Right atrium auricular region (tissue), 2 donors: ENCODE measurements around the gene EFCC1. TPM values are rescaled to one million over a fixed set of nuclear protein-coding genes. Genes with fewer than 3 reads are reported as not detected.

Experiments used
- DNase-seq: peaks from one replicate; pipeline ENCODE4 v3.0.0-alpha.2; 2019; ENCODE audit warnings: low spot score
- H3K27ac ChIP-seq, 2 donors: fragments of 200-600 bp; sonication (generic); 1 replicate in 1 of 2; 2 replicates in 1 of 2; pipeline ENCODE4 v1.5.1; 2016 to 2019
- H3K27me3 ChIP-seq, 2 donors: fragments of 200-600 bp; sonication (generic); one replicate each; pipeline versions ENCODE4 v1.5.1 to v1.6.0; 2017 to 2019
- H3K36me3 ChIP-seq: fragments of 200-600 bp; sonication (generic); one replicate; pipeline ENCODE4 v1.5.1; 2016
- H3K4me1 ChIP-seq, 2 donors: fragments of 200-600 bp; sonication (generic); one replicate each; pipeline versions ENCODE4 v1.5.1 to v1.6.0; 2017 to 2019
- H3K4me3 ChIP-seq, 2 donors: fragments of 200-600 bp; sonication (generic); 1 replicate in 1 of 2; 2 replicates in 1 of 2; pipeline ENCODE4 v1.5.1; 2017 to 2019; ENCODE audit warnings: mild to moderate bottlenecking in 1 of 2, moderate library complexity in 1 of 2
- H3K9me3 ChIP-seq, 2 donors: fragments of 200-600 bp; sonication (generic); one replicate each; pipeline ENCODE4 v1.5.1; 2019
- total RNA-seq, 2 donors: library from RNA; depleted of rRNA; stranded (reverse); fragments of >200 nt; gene quantifications; one replicate each; pipeline ENCODE4 v1.1.0, GENCODE V29; 2016
- TF ChIP-seq, protein P1 (sequence below), 2 donors: fragments of 200-600 bp; sonication (generic); IDR thresholded peaks; one replicate each; pipeline ENCODE4 v1.5.1; 2019; ENCODE audit warnings: antibody characterized with exemption in 2 of 2

EFCC1 gene
- total RNA-seq, 2 donors from 2014 or later = 1.2 to 1.5 TPM

DNA sequence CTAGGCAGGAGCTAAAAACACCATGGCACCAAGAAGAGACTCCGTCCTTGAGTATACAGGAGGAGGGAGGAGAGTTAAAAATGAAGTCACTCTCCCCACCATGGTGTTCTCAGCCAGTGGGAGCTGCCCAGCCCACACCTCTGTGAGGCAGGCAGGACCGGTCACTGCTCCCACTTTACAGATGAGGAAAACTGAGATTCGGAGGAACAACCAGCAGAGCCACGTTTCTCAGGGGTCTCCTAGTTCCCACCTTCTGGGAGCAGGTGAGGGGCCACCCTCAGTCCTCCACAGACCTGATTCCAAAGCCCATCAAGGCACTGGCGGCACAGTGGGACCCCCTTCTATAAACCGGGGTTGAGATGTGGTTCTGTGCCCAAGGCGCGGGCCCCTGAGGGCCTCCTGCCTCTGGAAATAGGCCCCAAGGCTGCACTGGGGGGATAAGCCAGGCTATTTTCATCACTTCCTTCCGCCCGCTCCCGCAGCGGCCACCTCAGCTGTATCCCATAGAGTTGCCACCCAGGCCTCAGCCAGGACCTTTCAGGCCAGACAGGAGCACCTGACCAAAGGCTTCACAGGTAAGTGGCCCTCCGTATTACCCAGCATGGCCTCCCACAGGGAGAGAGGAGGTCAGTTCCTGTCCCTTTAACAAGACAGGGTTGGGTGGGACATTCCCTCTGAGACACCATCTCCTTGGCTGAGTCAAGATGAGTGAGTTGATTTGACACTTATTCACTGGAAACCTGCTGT lies 59.3 kb downstream of the EFCC1 start, which contains the start of gene GP9:
GP9 (plus strand) TSS at position 504 of the 747 bp plus-strand sequence. CDS start 961 bp downstream, outside the sequence.
- TF ChIP-seq, protein P1, sequence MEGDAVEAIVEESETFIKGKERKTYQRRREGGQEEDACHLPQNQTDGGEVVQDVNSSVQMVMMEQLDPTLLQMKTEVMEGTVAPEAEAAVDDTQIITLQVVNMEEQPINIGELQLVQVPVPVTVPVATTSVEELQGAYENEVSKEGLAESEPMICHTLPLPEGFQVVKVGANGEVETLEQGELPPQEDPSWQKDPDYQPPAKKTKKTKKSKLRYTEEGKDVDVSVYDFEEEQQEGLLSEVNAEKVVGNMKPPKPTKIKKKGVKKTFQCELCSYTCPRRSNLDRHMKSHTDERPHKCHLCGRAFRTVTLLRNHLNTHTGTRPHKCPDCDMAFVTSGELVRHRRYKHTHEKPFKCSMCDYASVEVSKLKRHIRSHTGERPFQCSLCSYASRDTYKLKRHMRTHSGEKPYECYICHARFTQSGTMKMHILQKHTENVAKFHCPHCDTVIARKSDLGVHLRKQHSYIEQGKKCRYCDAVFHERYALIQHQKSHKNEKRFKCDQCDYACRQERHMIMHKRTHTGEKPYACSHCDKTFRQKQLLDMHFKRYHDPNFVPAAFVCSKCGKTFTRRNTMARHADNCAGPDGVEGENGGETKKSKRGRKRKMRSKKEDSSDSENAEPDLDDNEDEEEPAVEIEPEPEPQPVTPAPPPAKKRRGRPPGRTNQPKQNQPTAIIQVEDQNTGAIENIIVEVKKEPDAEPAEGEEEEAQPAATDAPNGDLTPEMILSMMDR (IDR thresholded peaks at IDR 0.05) = no peak
- Histone ChIP-seq H3K27me3 (no peaks in the 10 kb centered on the region), H3K4me3 (no peak within 1 kb of the TSS), H3K27ac (no peak within 1 kb of the TSS), H3K4me1 (no peaks in the 10 kb centered on the region), H3K9me3 (no peaks in the 10 kb centered on the region), H3K36me3 (no peaks in the 10 kb centered on the region)
- DNase-seq = no peak

GRCh38 chr3:129061023-129061887 lies 60.2 kb downstream of the EFCC1 start:
- no peaks in the 10 kb centered on the region for H3K9me3 ChIP-seq
- no peaks in the 10 kb centered on the region for H3K4me1 ChIP-seq
- H3K27me3 ChIP-seq = no peaks in the 10 kb centered on the region
- H3K27ac ChIP-seq = no peak overlapping the region
- no peak overlapping the region for H3K4me3 ChIP-seq
- H3K36me3 ChIP-seq = no peaks in the 10 kb centered on the region
- TF ChIP-seq, protein P1 (IDR thresholded peaks at IDR 0.05) = no peak
- no peak for DNase-seq

GRCh38 chr3:129061888-129062834 lies 61.1 kb downstream of the EFCC1 start:
- H3K4me1 ChIP-seq = no peaks in the 10 kb centered on the region
- no peak for DNase-seq
- no peak overlapping the region for H3K27ac ChIP-seq
- no peaks in the 10 kb centered on the region for H3K27me3 ChIP-seq
- TF ChIP-seq, protein P1 (IDR thresholded peaks at IDR 0.05) = no peak
- no peaks in the 10 kb centered on the region for H3K36me3 ChIP-seq
- no peaks in the 10 kb centered on the region for H3K9me3 ChIP-seq
- H3K4me3 ChIP-seq = no peak overlapping the region

- DNase-seq = no peak
- H3K27me3 ChIP-seq = no peaks in the 10 kb centered on the region
- no peaks in the 10 kb centered on the region for H3K9me3 ChIP-seq
- H3K36me3 ChIP-seq = no peaks in the 10 kb centered on the region
- H3K27ac ChIP-seq = no peak overlapping the region
- TF ChIP-seq, protein P1 (IDR thresholded peaks at IDR 0.05) = no peak
- peaks cover 0 to 2% of the 10 kb centered on the region in 2 donors for H3K4me1 ChIP-seq
- H3K4me3 ChIP-seq = no peak overlapping the region
Measured at GRCh38 chr3:129063091-129063640, 62.1 kb downstream of the EFCC1 start.

GRCh38 chr3:129063841-129064482 lies 62.9 kb downstream of the EFCC1 start:
- peaks cover 0 to 10% of the 10 kb centered on the region in 2 donors for H3K4me1 ChIP-seq
- H3K36me3 ChIP-seq = no peaks in the 10 kb centered on the region
- H3K4me3 ChIP-seq = no peak overlapping the region
- no peaks in the 10 kb centered on the region for H3K27me3 ChIP-seq
- DNase-seq = no peak
- no peak overlapping the region for H3K27ac ChIP-seq
- TF ChIP-seq, protein P1 (IDR thresholded peaks at IDR 0.05) = no peak
- no peaks in the 10 kb centered on the region for H3K9me3 ChIP-seq
